B cell (primary cell): ENCODE measurements around the gene ZNF701. TPM values are rescaled to one million over a fixed set of nuclear protein-coding genes. Genes with fewer than 3 reads are reported as not detected.

ENCODE experiments used
- ATAC-seq: fragments of 200-7000 bp; cut with Tn5 transposase; one replicate; pipeline ENCODE4 v1.10.0; 2021; ENCODE audit warnings: low read depth, mild to moderate bottlenecking, moderate number of reproducible peaks, moderate library complexity
- CTCF ChIA-PET: fragments of 350-600 bp; sonication (Branson Sonifier 250); formaldehyde crosslinking; loops from one replicate; lab custom pipeline; 2021; ENCODE audit warnings: antibody characterized with exemption, inconsistent platforms; lab: Charles Lee
- POLR2A ChIA-PET: fragments of 350-600 bp; sonication (Branson Sonifier 250); formaldehyde crosslinking; loops from one replicate; lab custom pipeline; 2021; ENCODE audit warnings: antibody characterized with exemption; lab: Charles Lee
- DNase-seq: peaks from one replicate; pipeline ENCODE4 v3.0.0; 2013
- H2AFZ ChIP-seq: 2 replicates; pipeline ENCODE4 v1.6.1; 2012; ENCODE audit warnings: mild to moderate bottlenecking, low read depth, low read length; ENCODE audit not compliant: insufficient read depth, poor library complexity, severe bottlenecking
- H3K27ac ChIP-seq, 2 donors: 1 replicate in 1 of 2; 2 replicates in 1 of 2; pipeline ENCODE4 v1.5.1; 2012 to 2013; ENCODE audit warnings: low read length in 2 of 2, mild to moderate bottlenecking in 2 of 2, moderate library complexity in 1 of 2
- H3K27me3 ChIP-seq, 4 experiments: fragments of 200-600 bp in 1 of 4; sonication (generic) in 1 of 4; replicated peaks in 1 of 4; 1 replicate in 2 of 4; 2 replicates in 2 of 4; pipeline versions ENCODE4 v1.6.1 to v1.7.0; 2013 to 2016; ENCODE audit warnings: low read length in 3 of 4, mild to moderate bottlenecking in 2 of 4, mixed read lengths in 1 of 4, moderate library complexity in 1 of 4; ENCODE audit not compliant: insufficient read depth in 4 of 4, control insufficient read depth in 3 of 4; ENCODE audit errors: control extremely low read depth in 1 of 4
- H3K36me3 ChIP-seq, 2 experiments: replicated peaks in 1 of 2; 1 replicate in 1 of 2; 2 replicates in 1 of 2; pipeline versions ENCODE4 v1.6.1 to v1.7.1; 2013; ENCODE audit warnings: low read length in 1 of 2; ENCODE audit not compliant: insufficient read depth in 2 of 2, control insufficient read depth in 1 of 2; ENCODE audit errors: control extremely low read depth in 1 of 2, extremely low read depth in 1 of 2
- H3K4me1 ChIP-seq, 2 donors: fragments of 200-600 bp in 1 of 2; sonication (generic) in 1 of 2; 1 replicate in 1 of 2; 2 replicates in 1 of 2; pipeline versions ENCODE4 v1.5.1 to v1.6.1; 2013 to 2017; ENCODE audit warnings: low read length in 2 of 2; ENCODE audit not compliant: control insufficient read depth in 2 of 2, insufficient read depth in 2 of 2
- H3K4me2 ChIP-seq: replicated peaks from 2 replicates; pipeline ENCODE3; 2012; ENCODE audit warnings: mild to moderate bottlenecking, low read depth, low read length; ENCODE audit not compliant: poor library complexity, severe bottlenecking
- H3K4me3 ChIP-seq, 5 experiments: fragments of 200-600 bp in 1 of 5; sonication (generic) in 1 of 5; 1 replicate in 3 of 5; 2 replicates in 2 of 5; pipeline versions ENCODE4 v1.5.1 to v1.7.0; 2011 to 2016; ENCODE audit warnings: low read length in 4 of 5, mild to moderate bottlenecking in 4 of 5, low read depth in 2 of 5, control low read depth in 1 of 5, moderate library complexity in 1 of 5; ENCODE audit not compliant: insufficient read depth in 1 of 5; ENCODE audit errors: control extremely low read depth in 1 of 5, extremely low read depth in 1 of 5
- H3K79me2 ChIP-seq: fragments of 200-600 bp; sonication (generic); one replicate; pipeline ENCODE4 v1.6.0; 2016; ENCODE audit warnings: low read length; ENCODE audit not compliant: control insufficient read depth, insufficient read depth
- H3K9ac ChIP-seq: fragments of 200-600 bp; sonication (generic); 2 replicates; pipeline ENCODE4 v1.6.1; 2017; ENCODE audit warnings: mild to moderate bottlenecking, low read length, moderate library complexity
- H3K9me3 ChIP-seq, 3 donors: one replicate each; pipeline versions ENCODE4 v1.6.1 to v1.7.1; 2013; ENCODE audit warnings: low read length in 2 of 3; ENCODE audit not compliant: control insufficient read depth in 2 of 3, insufficient read depth in 1 of 3; ENCODE audit errors: control extremely low read depth in 1 of 3
- H4K20me1 ChIP-seq: 2 replicates; pipeline ENCODE4 v1.6.0; 2012; ENCODE audit warnings: mild to moderate bottlenecking, low read length; ENCODE audit not compliant: insufficient read depth, control insufficient read depth, poor library complexity, severe bottlenecking
- H3K27ac Mint-ChIP-seq: one replicate; pipeline ENCODE4 v1.8.0; 2021; ENCODE audit warnings: mixed read lengths
- H3K27me3 Mint-ChIP-seq: one replicate; pipeline ENCODE4 v1.8.0; 2021; ENCODE audit warnings: mixed read lengths
- H3K4me1 Mint-ChIP-seq: one replicate; pipeline ENCODE4 v1.8.0; 2021; ENCODE audit warnings: mixed read lengths
- H3K4me3 Mint-ChIP-seq: one replicate; pipeline ENCODE4 v1.8.0; 2021; ENCODE audit warnings: mixed read lengths
- H3K9me3 Mint-ChIP-seq: one replicate; pipeline ENCODE4 v1.8.0; 2022; ENCODE audit warnings: mixed read lengths; ENCODE audit not compliant: insufficient read depth
- CTCF ChIP-seq: fragments of 200-600 bp; IDR thresholded peaks from one replicate; pipeline ENCODE4 v1.8.0; 2022; ENCODE audit warnings: antibody characterized with exemption, mild to moderate bottlenecking
- EZH2 ChIP-seq: IDR thresholded peaks from 2 replicates; pipeline ENCODE4 v1.6.1; 2012; ENCODE audit warnings: borderline replicate concordance, low read depth, mild to moderate bottlenecking, moderate library complexity, low read length; ENCODE audit not compliant: insufficient read depth, poor library complexity, severe bottlenecking
- WGBS: methylation state at CpG from one replicate; pipeline ENCODE4 v1.1.5; 2013; ENCODE audit warnings: missing lambda C conversion rate; ENCODE audit not compliant: insufficient coverage; 5-methylcytosine and 5-hydroxymethylcytosine counted together
- intact Hi-C: fragments of 100-400 bp; cut with micrococcal nuclease; formaldehyde crosslinking; loops from one replicate; pipeline ENCODE4 v1.10.0; 2022
- polyA plus RNA-seq: library from polyadenylated mRNA; depleted of rRNA; stranded (reverse); fragments of >200 nt; gene quantifications from 2 replicates; pipeline ENCODE4 v1.2.3, GENCODE V29; 2012
- total RNA-seq, 2 donors: library from RNA; stranded (reverse); fragments of 120-200 nt in 1 of 2; gene quantifications; 1 replicate in 1 of 2; 2 replicates in 1 of 2; pipeline versions ENCODE4 v1.2.3 to v1.2.4, GENCODE V29; 2013 to 2022

ZNF701 gene
- total and polyA plus RNA-seq, 2 donors (not counting 1 experiment from before 2014, with no cell fraction given), result 13.0 to 49.2 TPM

GRCh38 chr19:52584736-52585440, 14.8 kb downstream of the ZNF701 start:
- CTCF ChIA-PET, result no interaction called here
- Histone ChIP-seq H3K9me3 (peaks cover 4 to 55% (median 31%) of the 10 kb centered on the region in 3 donors), H3K4me3 (no peak overlapping the region), H3K9ac (no peak overlapping the region), H3K79me2 (no peaks in the 10 kb centered on the region), H3K36me3 (peaks cover 0 to 51% of the 10 kb centered on the region in 2 experiments), H4K20me1 (no peaks in the 10 kb centered on the region), H2AFZ (no peak overlapping the region), H3K4me2 (no peak overlapping the region), H3K27ac (no peak overlapping the region), H3K4me1 (no peaks in the 10 kb centered on the region), H3K27me3 (no peaks in the 10 kb centered on the region)
- intact Hi-C loops, result no loop called here
- DNase-seq (no peak), ATAC-seq (no peak)
- Mint-ChIP-seq H3K27me3 (no peaks in the 10 kb centered on the region), H3K4me1 (no peaks in the 10 kb centered on the region), H3K4me3 (no peak overlapping the region), H3K9me3 (peaks cover 10% of the 10 kb centered on the region), H3K27ac (no peak overlapping the region)
- TF ChIP-seq CTCF (no peak), EZH2 (no peak)
- WGBS, result 95% methylated on average over 37 of the region's 39 CpGs
- POLR2A ChIA-PET, result no interaction called here

GRCh38 chr19:52585604-52586003, 15.5 kb downstream of the ZNF701 start:
- no peak overlapping the region for H2AFZ ChIP-seq
- peaks cover 10% of the 10 kb centered on the region for H3K9me3 Mint-ChIP-seq
- TF ChIP-seq EZH2 (no peak), CTCF (no peak)
- H4K20me1 ChIP-seq, result no peaks in the 10 kb centered on the region
- no peak overlapping the region for H3K9ac ChIP-seq
- DNase-seq (no peak), ATAC-seq (no peak)
- no peaks in the 10 kb centered on the region for H3K4me1 Mint-ChIP-seq
- ChIA-PET POLR2A (no interaction called here), CTCF (no interaction called here)
- no peak overlapping the region for H3K27ac Mint-ChIP-seq
- H3K9me3 ChIP-seq, result peaks cover 4 to 53% (median 30%) of the 10 kb centered on the region in 3 donors
- no peak overlapping the region for H3K4me2 ChIP-seq
- no peaks in the 10 kb centered on the region for H3K27me3 Mint-ChIP-seq
- no peak overlapping the region for H3K27ac ChIP-seq
- H3K4me3 ChIP-seq, result no peak overlapping the region
- no peaks in the 10 kb centered on the region for H3K79me2 ChIP-seq
- H3K4me3 Mint-ChIP-seq, result no peak overlapping the region
- intact Hi-C loops, result no loop called here
- 98% methylated on average over 4 of the region's 6 CpGs for WGBS
- no peaks in the 10 kb centered on the region for H3K27me3 ChIP-seq
- H3K36me3 ChIP-seq, result peaks cover 0 to 50% of the 10 kb centered on the region in 2 experiments
- no peaks in the 10 kb centered on the region for H3K4me1 ChIP-seq
